HG02981 (cell line): ENCODE data around the gene SLITRK5.

Experiments
- ATAC-seq: cut with Tn5 transposase; IDR thresholded peaks from one replicate; pipeline ENCODE4 v1.9.1; 2021; ENCODE audit warnings: mild to moderate bottlenecking, moderate library complexity; ENCODE audit not compliant: unreplicated experiment

The SLITRK5 gene

DNA sequence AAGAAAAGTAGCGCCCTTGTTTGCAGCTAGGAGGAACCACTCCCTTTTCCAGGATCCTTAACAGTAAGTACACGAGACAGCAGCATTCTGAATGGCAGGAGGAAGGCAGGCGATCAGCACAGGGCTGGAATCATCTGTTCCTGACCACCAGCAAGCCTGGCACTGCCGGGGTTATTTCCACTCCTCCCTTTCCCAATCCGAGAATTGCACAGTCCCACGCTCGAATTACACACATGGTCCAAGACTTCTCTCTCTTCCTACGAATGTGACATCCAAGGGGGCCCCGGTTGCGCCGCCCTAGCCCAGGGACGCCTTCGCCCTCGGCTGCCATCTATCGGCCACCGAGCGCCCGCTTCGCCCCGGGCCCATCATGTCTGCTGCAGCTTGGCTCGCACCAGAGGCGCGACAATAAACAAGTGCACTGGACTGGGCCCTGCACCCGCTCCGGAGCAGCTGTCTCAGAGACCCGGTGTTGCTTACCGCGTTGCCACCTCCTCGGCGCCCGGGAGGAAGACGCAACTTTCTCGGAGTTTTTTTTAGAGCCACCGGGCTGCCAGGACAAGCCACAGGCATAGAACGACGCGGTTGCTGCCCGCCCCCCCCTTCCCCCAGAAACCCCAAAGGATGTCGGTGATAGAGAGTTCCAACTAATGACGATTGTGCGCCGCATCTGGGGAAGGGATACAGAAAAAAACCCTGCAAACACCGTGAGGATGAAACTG lies at the start of gene SLITRK5:
TSS of gene SLITRK5 (plus strand) at position 341 of the 722 bp plus-strand sequence. CDS start 4,018 bp downstream, outside the sequence.
- peak; percentile 96 for ATAC-seq

GRCh38 chr13:87622971-87623370 lies 48.2 kb upstream of the SLITRK5 start:
- no peak for ATAC-seq

DNA sequence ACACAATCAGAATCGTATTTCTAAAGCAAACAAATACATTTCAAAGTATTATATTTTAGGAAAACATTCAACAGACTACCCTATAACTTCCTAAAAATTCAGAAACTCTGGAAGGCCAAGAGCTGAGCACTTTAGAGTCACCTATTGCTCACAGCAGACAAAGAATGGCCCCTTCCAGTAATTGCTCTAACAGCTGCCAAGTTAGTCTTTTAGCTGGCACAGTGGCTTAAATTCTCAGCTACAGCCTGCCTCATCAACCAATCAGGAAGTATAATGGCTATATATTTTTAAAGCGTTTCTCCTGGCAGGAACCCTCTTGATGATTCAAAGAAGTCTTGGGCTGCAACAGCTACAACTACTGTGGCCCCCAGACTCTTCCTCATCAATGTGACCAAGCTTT lies 14.9 kb upstream of the SLITRK5 start:
- ATAC-seq: no peak

- no peak for ATAC-seq
These were observed 9.7 kb upstream of the SLITRK5 start for GRCh38 chr13:87661471-87661870.

GRCh38 chr13:87666831-87667230 lies 4.3 kb upstream of the SLITRK5 start:
- ATAC-seq: no peak

DNA sequence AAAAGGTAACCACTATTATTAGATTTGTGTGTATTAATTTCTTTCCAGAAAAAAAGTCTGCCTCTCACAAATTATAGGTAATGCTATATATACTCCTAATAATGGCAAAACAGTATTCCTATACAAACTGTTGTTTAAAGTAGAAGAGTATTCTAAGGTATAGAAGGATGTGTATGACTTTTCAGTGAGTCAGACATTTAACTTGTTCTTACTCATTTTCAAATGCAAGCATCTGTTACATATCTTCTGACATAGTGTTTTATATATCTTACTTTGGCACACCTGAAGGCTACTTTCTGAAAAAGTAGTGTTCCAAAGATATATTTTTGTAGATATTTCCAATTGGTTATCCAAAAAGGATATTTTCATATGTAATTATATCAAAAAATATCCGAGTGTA lies 3.5 kb upstream of the SLITRK5 start:
- no peak for ATAC-seq

GRCh38 chr13:87669379-87669978 lies 1.7 kb upstream of the SLITRK5 start:
- peak; percentile 42 for ATAC-seq

DNA sequence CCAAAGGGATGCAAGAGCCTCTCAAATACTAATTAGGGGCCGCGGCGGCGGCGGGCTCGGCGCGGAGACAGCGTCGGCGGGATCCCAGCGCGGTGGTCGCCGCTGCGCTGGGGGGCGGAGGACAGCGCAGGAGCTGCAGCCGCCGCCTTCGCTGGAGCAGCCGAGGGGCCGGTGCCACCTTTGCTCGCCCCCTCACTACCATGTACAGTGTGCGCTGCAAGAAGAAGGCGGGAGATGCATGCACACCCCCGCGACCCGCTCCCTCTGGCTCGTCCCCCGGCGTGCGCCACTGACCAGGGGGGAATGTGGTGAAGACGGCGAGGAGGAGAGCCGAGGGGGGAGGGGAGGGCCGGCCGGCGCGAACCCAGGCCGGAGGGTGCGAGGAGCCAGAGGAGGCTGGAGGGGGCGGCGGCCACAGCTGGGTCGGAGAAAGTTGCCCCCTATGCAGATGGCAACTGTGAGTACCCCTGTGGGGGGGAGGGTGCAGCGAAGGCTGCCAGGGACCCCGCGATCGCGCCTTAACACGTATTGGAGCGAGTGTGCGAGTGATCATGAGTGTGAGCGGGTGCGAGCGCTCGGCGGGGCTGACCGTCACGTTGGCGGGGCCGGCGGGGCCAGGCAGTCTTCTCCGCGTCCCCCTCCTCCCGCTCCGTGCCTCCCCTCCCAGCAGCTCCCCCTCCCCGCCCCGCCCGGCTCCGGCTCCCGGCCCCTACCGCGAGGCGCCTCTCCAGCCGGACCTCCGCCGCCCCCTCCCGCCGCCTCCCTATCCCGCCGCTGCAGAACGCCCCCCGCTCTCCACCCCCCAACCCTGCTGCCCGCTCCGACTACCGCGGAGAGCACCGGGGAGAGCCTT lies 808 bp downstream of the SLITRK5 start:
- no peak for ATAC-seq

- no peak for ATAC-seq
These were observed 3.1 kb downstream of the SLITRK5 start for GRCh38 chr13:87674247-87674738.

DNA sequence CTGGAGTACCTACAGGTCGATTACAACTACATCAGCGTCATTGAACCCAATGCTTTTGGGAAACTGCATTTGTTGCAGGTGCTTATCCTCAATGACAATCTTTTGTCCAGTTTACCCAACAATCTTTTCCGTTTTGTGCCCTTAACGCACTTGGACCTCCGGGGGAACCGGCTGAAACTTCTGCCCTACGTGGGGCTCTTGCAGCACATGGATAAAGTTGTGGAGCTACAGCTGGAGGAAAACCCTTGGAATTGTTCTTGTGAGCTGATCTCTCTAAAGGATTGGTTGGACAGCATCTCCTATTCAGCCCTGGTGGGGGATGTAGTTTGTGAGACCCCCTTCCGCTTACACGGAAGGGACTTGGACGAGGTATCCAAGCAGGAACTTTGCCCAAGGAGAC lies 4.7 kb downstream of the SLITRK5 start:
- ATAC-seq: no peak

GRCh38 chr13:87676254-87677042 lies 5.3 kb downstream of the SLITRK5 start:
- ATAC-seq: no peak

DNA sequence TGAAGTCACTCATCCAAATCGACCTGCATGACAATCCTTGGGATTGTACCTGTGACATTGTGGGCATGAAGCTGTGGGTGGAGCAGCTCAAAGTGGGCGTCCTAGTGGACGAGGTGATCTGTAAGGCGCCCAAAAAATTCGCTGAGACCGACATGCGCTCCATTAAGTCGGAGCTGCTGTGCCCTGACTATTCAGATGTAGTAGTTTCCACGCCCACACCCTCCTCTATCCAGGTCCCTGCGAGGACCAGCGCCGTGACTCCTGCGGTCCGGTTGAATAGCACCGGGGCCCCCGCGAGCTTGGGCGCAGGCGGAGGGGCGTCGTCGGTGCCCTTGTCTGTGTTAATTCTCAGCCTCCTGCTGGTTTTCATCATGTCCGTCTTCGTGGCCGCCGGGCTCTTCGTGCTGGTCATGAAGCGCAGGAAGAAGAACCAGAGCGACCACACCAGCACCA lies 5.9 kb downstream of the SLITRK5 start:
- ATAC-seq: no peak

- ATAC-seq: no peak
These were observed 6.6 kb downstream of the SLITRK5 start for GRCh38 chr13:87677496-87678371.

DNA sequence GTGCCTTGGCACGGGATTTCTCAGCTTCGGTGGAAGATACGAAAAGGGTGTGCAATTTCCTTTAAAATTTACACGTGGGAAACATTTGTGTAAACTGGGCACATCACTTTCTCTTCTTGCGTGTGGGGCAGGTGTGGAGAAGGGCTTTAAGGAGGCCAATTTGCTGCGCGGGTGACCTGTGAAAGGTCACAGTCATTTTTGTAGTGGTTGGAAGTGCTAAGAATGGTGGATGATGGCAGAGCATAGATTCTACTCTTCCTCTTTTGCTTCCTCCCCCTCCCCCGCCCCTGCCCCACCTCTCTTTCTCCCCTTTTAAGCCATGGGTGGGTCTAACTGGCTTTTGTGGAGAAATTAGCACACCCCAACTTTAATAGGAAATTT lies 7.2 kb downstream of the SLITRK5 start:
- no peak for ATAC-seq

DNA sequence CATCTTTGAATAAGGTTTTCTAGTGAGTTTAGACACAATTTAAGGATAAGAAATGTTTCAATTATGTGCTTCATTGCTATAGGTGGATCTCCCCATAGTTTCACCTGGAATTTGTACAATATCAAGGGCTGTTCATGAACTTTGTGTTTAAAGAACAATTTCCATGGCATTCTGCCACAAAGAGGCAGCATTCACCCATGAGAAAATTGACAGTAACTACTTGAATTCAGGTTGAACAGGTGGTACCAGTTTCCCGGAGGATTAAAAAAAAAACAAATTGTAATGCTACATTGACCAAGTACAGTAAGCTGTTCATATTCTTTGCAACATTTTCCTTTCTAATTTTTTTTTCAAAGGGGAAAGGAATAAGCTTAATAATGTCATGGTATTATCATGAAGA lies 9.1 kb downstream of the SLITRK5 start:
- ATAC-seq: no peak

GRCh38 chr13:87684850-87685742 lies 13.9 kb downstream of the SLITRK5 start:
- no peak for ATAC-seq

DNA sequence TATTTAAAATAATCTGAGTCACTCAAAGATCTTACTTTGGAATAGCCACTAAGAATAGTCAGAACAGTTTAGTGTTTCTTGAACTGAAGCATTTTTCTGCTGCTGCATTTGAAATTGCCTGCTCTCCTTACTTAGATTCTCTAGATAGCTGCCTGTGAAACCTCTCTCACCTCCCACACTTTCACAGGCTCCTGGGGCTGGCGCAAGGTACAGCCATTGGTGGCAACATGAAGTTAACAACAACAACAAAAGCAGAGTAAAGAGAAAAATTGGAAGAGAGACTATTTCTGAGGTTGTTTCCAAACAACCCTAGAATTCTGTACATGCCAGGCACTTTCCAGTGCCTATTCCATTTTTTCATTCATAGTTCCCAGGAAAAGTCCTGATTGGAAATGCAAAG lies 25.3 kb downstream of the SLITRK5 start:
- ATAC-seq: no peak

- no peak for ATAC-seq
These were observed 27.1 kb downstream of the SLITRK5 start for GRCh38 chr13:87698268-87698667.

GRCh38 chr13:87709947-87710346 lies 38.8 kb downstream of the SLITRK5 start:
- ATAC-seq: no peak
